GM11168 (cell line): ENCODE measurements around the gene SEMA4B.

Source experiments
- in situ Hi-C: fragments of 300-500 bp; cut with MboI; formaldehyde crosslinking; loops from one replicate; pipeline ENCODE4 v1.12.0; 2022; ENCODE audit warnings: low sequenced_read_pairs; ENCODE audit not compliant: unreplicated experiment

Gene SEMA4B

GRCh38 chr15:90201130-90201943, at the start of gene SEMA4B:
Gene SEMA4B (plus strand): TSS chr15:90201330. CDS start chr15:90201579, 249 bp downstream.
- in situ Hi-C loops = no loop called here

- in situ Hi-C loops = no loop called here
Observed at GRCh38 chr15:90151989-90152645, 49.0 kb upstream of the SEMA4B start.

GRCh38 chr15:90153658-90154057, 47.5 kb upstream of the SEMA4B start:
- in situ Hi-C loops = no loop called here

- in situ Hi-C loops = no loop called here
Observed at GRCh38 chr15:90154246-90154645, 46.9 kb upstream of the SEMA4B start.

GRCh38 chr15:90154861-90155626, 46.1 kb upstream of the SEMA4B start:
- in situ Hi-C loops = no loop called here

- in situ Hi-C loops = no loop called here
Observed at GRCh38 chr15:90159213-90159612, 41.9 kb upstream of the SEMA4B start.

- in situ Hi-C loops = loop anchor here (10.0 kb wide), 1 partner anchor 64 kb away; no protein-coding TSS in a partner anchor
Observed at GRCh38 chr15:90160781-90161727, 40.1 kb upstream of the SEMA4B start.

- in situ Hi-C loops = loop anchor here (10.0 kb wide), 1 partner anchor 63 kb away; no protein-coding TSS in a partner anchor
Observed at GRCh38 chr15:90161950-90162361, 39.2 kb upstream of the SEMA4B start.

- in situ Hi-C loops = loop anchor here (10.0 kb wide), 1 partner anchor 62 kb away; no protein-coding TSS in a partner anchor
Observed at GRCh38 chr15:90162956-90163355, 38.2 kb upstream of the SEMA4B start.

GRCh38 chr15:90164239-90164638, 36.9 kb upstream of the SEMA4B start:
- in situ Hi-C loops = loop anchor here (10.0 kb wide), 1 partner anchor 61 kb away; no protein-coding TSS in a partner anchor

GRCh38 chr15:90165157-90165556, 36.0 kb upstream of the SEMA4B start:
- in situ Hi-C loops = loop anchor here (10.0 kb wide), 1 partner anchor 60 kb away; no protein-coding TSS in a partner anchor

- in situ Hi-C loops = loop anchor here (10.0 kb wide), 1 partner anchor 59 kb away; no protein-coding TSS in a partner anchor
Observed at GRCh38 chr15:90165659-90166489, 35.3 kb upstream of the SEMA4B start.

- in situ Hi-C loops = loop anchor here (10.0 kb wide), 1 partner anchor 58 kb away; no protein-coding TSS in a partner anchor
Observed at GRCh38 chr15:90167121-90167520, 34.0 kb upstream of the SEMA4B start.

- in situ Hi-C loops = no loop called here
Observed at GRCh38 chr15:90171623-90172022, 29.5 kb upstream of the SEMA4B start.

GRCh38 chr15:90173372-90173771, 27.8 kb upstream of the SEMA4B start:
- in situ Hi-C loops = no loop called here

GRCh38 chr15:90174140-90174875, 26.8 kb upstream of the SEMA4B start:
- in situ Hi-C loops = no loop called here

- in situ Hi-C loops = no loop called here
Observed at GRCh38 chr15:90177012-90177411, 24.1 kb upstream of the SEMA4B start.
